Neural cell (in vitro differentiated cells): ENCODE data around the gene SLC9B1.

Experiments used
- EP300 ChIP-seq: fragments of 450-650 bp; conservative IDR thresholded peaks from 2 replicates; pipeline ENCODE4 v1.6.1; 2014; ENCODE audit warnings: antibody characterized with exemption, mild to moderate bottlenecking, moderate library complexity; ENCODE audit not compliant: poor library complexity, severe bottlenecking
- EZH2 ChIP-seq: fragments of 200-600, 300-800 bp; shearing (Covaris generic), sonication (generic); IDR thresholded peaks from 2 replicates; pipeline ENCODE4 v1.6.1; 2014; ENCODE audit warnings: antibody characterized with exemption, low read length, borderline replicate concordance, mild to moderate bottlenecking; ENCODE audit not compliant: insufficient read depth, poor library complexity, severe bottlenecking
- MXI1 ChIP-seq: fragments of 450-650 bp; conservative IDR thresholded peaks from 2 replicates; pipeline ENCODE4 v1.6.1; 2014; ENCODE audit warnings: antibody characterized with exemption, mild to moderate bottlenecking; ENCODE audit not compliant: poor library complexity, severe bottlenecking
- POLR2AphosphoS5 ChIP-seq: IDR thresholded peaks from 2 replicates; pipeline ENCODE4 v1.6.1; 2012
- RAD21 ChIP-seq: fragments of 450-650 bp; conservative IDR thresholded peaks from 2 replicates; pipeline ENCODE4 v1.6.1; 2014; ENCODE audit warnings: antibody characterized with exemption, mild to moderate bottlenecking, moderate library complexity
- SMC3 ChIP-seq: fragments of 450-650 bp; conservative IDR thresholded peaks from 2 replicates; pipeline ENCODE4 v1.6.1; 2014; ENCODE audit warnings: antibody characterized with exemption, mild to moderate bottlenecking, moderate library complexity; ENCODE audit not compliant: poor library complexity
- TAF1 ChIP-seq: IDR thresholded peaks from 2 replicates; pipeline ENCODE4 v1.6.1; 2012; ENCODE audit warnings: low read depth
- TF ChIP-seq, protein P1 (sequence below): fragments of 450-650 bp; IDR thresholded peaks from 2 replicates; pipeline ENCODE4 v1.5.1; 2014; ENCODE audit warnings: antibody characterized with exemption, mild to moderate bottlenecking, moderate library complexity; ENCODE audit not compliant: poor library complexity, severe bottlenecking
- TF ChIP-seq, protein P2 (sequence below): IDR thresholded peaks from 2 replicates; pipeline ENCODE4 v1.6.1; 2012; ENCODE audit warnings: borderline replicate concordance

DNA sequence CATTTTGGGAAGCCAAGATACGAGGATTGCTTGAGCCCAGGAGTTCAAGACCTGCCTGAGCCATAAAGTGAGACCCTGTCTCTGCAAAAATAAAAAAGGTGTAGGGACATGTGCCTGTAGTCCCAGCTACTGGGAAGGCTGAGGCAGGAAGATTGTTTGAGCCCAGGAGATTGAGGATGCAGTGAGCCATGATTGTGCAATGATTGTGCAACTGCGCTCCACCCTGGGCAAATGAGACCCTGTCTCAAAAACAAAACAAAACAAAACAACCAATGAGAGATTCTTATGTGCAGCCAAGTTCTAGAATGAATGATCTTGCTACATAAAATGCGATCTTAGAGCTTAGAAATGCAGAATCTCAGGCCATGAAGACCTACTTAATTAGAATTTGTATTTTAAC is 34.5 kb upstream of the SLC9B1 start:
- TF ChIP-seq EZH2, result no peak
- TF ChIP-seq, protein P1, sequence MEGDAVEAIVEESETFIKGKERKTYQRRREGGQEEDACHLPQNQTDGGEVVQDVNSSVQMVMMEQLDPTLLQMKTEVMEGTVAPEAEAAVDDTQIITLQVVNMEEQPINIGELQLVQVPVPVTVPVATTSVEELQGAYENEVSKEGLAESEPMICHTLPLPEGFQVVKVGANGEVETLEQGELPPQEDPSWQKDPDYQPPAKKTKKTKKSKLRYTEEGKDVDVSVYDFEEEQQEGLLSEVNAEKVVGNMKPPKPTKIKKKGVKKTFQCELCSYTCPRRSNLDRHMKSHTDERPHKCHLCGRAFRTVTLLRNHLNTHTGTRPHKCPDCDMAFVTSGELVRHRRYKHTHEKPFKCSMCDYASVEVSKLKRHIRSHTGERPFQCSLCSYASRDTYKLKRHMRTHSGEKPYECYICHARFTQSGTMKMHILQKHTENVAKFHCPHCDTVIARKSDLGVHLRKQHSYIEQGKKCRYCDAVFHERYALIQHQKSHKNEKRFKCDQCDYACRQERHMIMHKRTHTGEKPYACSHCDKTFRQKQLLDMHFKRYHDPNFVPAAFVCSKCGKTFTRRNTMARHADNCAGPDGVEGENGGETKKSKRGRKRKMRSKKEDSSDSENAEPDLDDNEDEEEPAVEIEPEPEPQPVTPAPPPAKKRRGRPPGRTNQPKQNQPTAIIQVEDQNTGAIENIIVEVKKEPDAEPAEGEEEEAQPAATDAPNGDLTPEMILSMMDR, result no peak
- TF ChIP-seq SMC3, result no peak
- TF ChIP-seq TAF1, result no peak
- no peak for TF ChIP-seq EP300
- TF ChIP-seq RAD21, result no peak
- TF ChIP-seq POLR2AphosphoS5, result no peak
- TF ChIP-seq MXI1, result no peak
- TF ChIP-seq, protein P2, sequence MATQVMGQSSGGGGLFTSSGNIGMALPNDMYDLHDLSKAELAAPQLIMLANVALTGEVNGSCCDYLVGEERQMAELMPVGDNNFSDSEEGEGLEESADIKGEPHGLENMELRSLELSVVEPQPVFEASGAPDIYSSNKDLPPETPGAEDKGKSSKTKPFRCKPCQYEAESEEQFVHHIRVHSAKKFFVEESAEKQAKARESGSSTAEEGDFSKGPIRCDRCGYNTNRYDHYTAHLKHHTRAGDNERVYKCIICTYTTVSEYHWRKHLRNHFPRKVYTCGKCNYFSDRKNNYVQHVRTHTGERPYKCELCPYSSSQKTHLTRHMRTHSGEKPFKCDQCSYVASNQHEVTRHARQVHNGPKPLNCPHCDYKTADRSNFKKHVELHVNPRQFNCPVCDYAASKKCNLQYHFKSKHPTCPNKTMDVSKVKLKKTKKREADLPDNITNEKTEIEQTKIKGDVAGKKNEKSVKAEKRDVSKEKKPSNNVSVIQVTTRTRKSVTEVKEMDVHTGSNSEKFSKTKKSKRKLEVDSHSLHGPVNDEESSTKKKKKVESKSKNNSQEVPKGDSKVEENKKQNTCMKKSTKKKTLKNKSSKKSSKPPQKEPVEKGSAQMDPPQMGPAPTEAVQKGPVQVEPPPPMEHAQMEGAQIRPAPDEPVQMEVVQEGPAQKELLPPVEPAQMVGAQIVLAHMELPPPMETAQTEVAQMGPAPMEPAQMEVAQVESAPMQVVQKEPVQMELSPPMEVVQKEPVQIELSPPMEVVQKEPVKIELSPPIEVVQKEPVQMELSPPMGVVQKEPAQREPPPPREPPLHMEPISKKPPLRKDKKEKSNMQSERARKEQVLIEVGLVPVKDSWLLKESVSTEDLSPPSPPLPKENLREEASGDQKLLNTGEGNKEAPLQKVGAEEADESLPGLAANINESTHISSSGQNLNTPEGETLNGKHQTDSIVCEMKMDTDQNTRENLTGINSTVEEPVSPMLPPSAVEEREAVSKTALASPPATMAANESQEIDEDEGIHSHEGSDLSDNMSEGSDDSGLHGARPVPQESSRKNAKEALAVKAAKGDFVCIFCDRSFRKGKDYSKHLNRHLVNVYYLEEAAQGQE, result no peak
